Measurements from ENCODE around the gene APLNR.

Gene APLNR

DNA sequence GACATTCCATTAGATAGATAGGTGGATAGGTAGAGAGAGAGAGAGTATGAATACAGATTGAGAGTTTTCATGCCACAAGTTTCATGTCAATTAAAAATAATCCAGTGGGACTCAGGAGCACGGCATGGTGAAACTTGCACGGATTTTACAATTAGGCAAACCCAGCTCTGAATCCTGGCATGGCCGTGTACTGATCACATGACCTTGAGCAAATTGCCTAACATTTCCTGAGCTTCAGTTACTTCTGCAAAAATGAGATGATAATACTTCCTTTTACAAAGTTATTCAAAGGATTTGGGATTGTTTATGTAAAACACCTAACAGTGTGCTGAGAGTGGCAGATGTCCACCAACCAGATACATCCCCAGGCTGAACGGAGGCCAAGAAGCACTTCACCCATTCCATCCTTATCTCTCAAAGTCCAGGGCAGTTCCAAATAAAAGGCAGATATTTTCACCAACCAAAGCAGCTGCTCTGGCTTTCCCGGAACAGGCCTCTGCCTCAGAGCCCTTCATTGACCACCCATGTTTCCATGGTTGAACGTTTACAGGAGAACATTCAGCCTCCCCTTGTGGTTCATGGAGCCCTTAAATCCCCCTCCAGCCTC, 17.9 kb downstream of the APLNR start:
- no peak for DNase-seq (ENCODE audit: low read depth in 2 of 2)

GRCh38 chr11:57217053-57217452, 20.0 kb downstream of the APLNR start:
- DNase-seq (ENCODE audit: low read depth in 2 of 2): no peak

DNA sequence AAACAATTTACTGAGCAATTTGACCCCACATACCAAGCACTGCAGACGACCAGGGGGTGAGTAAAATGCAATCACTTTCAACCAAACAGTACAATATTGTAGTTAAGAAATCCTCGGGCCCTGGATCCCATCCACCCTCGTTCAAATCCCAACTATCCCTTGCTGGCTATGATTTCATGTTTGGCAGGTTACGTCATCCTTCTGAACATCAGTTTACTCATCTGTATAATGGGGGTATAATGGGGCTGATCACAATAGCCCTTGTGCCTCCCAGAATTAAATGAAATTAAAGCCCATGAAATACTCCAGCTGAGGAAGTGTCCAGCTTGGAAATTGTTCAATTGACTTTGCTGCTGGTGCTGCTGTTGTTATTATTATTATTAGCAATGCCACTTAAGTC, 20.6 kb downstream of the APLNR start:
- no peak for DNase-seq (ENCODE audit: low read depth in 2 of 2)

DNA sequence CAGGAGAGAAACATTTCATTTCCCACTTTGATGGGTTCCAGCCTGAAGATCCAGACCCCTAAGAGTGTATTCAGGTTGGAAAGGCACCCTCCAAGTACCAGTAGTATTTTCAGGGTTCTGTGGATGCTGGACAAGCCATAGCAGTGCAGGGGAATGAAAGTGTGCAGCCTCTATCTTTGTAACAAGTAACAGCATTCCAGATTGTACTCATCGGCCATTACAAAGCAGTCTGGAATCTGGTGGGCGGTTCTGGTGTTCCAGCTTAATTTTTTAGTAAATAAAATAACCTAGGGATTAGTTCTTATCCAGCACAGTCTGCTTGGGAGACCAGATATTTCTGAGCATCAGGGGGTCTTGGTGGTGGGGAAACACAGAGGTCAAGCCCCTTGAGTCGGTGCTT, 22.6 kb downstream of the APLNR start:
- DNase-seq (ENCODE audit: low read depth in 2 of 2): no peak

DNA sequence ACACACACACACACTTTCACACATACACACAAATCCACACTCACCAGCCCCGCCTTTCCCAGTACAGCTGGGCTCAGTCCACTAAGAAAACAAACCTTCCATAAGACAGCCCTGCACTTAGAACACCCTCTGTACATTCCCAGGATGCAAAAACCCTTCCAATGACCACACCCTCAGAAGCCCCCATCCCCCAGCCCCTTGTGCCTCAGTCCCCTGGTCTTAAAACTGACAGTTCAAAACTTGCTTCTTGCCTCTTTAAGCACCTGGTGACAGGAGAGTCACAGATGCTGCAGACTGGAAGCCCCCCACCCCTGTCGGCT, 23.0 kb downstream of the APLNR start:
- DNase-seq (ENCODE audit: low read depth in 2 of 2): no peak

DNA sequence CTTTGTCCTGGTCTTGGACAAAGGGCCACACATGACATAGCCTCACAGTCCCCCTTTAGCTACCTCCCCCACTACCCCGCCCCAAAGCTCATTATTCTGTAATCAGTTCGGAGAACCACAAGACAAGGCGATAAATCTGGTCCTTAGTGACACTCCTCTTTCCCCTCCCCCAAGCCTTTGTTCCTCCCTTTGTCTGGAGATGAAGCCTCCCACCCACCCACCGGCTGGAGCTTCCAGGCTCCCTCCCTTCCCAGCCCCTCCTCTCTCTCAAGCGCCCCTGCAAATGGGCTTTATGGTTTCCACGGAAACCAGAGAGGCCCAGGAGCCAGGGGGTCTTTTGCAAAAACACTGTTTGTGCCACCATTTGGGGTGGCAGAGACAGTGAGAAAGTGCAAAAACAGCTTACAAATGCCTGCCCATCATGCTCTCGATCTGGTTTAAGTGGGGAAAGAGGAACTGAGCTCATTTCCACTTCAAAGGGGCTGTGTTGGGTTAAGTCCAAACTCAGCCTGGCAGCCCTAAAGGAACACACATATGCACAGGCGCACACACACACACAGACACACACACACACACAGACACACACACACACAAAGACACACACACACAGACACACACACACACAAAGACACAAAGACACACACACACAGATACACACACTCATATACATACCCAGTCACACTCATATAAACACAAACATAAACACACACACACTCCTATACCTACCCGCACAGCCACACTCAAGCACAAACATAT, 23.5 kb downstream of the APLNR start:
- DNase-seq (ENCODE audit: low read depth in 2 of 2): no peak

GRCh38 chr11:57210781-57211180, 26.3 kb downstream of the APLNR start:
- DNase-seq (ENCODE audit: low read depth in 2 of 2): no peak

DNA sequence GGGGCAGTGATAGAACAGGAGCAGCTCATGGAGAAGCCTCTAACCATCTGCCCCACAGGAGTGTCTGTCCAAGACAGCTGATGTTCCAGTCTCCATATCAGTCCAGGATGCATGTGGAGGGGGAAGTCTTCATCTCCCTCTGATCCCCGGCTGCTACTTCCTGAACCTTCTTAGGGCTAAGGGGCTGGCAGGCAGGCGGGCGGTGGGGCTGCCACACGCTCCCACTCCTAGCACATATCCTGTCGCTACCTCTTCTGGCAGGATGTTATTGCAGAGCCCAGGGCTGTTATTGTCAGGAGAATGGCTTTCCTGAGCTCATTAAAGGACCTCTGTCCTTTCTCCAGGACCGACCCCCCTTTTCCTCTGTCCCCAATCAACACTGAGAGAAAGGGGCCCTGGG, 29.9 kb downstream of the APLNR start:
- DNase-seq (ENCODE audit: low read depth in 2 of 2): no peak

DNA sequence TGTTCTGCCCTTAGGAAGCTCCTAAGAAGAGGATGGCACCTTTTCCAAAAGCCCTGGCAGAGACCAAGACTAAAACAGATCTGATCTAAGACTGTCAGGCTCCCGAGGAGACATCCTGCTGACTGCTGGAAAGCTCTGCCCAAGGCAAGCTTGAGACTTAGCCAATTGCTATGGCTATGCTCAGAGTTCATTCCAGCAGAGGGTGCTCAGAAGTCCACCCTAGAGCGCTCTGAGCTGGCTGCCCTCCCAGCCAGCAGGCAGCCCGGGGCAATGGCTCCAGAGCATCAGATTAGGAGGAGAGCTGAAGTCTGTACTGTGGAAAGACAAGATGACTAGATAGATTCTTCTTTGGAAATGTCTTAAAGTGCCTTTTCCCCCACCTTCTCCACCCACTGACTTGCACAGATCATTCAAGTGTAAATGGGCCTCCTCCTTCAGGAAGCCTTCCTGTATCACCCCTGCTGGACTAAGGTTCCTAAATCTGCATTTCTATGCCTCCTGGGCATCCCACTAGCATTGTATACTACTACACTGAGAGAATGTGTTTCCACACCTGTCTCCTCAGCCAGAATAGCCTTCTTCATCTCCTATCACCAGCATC, 31.9 kb downstream of the APLNR start:
- DNase-seq (ENCODE audit: low read depth in 2 of 2): no peak

DNA sequence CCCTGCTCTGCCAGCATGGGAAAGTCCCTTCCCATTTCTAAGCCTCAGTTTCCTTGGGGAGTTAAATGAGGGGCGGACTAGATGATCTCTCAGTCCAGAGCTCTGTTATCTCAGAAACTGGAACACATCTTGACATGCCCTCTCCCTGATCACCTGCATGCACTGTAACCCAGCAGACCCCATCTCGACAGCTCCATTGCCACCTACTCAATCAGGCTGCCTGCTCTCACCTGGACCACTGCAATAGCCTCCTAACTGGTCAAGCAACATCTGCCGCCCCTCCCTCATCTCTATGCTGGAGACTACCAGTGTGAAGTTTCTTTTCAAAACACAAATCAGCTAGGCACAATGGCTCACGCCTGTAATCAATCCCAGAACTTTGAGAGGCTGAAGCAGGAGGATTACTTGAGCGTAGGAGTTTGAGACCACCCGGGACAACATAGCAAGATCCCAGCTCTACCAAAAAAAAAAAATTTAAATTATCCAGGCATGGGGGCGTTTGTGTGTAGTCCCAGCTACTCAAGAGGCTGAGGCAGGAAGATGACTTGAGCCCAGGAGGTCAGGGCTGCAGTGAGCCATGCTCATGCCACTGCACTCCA, 33.1 kb downstream of the APLNR start:
- no peak for DNase-seq (ENCODE audit: low read depth in 2 of 2)

DNA sequence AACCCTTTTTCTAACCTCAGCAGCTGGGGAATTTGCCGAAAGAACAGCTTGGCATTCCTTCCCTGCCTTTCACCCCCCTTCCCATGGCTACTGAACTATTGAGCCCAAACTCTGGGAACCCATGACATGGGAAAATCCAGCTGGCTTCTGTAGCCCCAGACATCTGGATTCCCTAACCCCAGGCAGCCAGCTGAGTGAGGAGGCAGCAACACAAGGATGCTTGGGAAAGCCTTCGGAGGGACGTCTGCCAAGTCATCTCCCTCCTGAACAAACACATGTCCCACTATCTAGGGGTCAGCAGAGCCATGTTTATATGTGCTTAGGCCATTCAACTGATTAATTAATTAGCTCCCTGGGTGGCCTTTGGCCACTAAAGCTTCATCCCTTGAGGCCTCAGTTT, 33.7 kb downstream of the APLNR start:
- DNase-seq (ENCODE audit: low read depth in 2 of 2): no peak

GRCh38 chr11:57202281-57202680, 34.8 kb downstream of the APLNR start:
- DNase-seq (ENCODE audit: low read depth in 2 of 2): no peak

DNA sequence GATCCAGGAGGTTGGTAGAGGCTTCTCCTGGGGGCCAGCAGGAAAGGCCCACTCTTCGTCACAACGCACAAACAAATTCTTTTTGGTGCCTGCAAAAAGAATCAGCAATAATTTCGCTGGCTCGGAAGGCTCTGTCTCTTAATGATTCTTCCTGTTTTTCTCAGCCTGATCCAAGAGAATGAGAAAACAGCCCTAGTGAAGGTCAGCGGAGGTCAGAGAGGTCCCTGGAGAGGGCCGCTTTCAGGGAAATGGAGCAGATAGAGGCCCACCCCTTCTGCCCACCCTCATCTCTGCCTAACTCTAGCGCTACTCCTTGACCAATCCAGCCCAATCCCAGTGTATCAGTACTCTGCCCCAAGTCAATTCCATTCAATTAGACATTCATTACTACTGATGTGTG, 36.1 kb downstream of the APLNR start:
- no peak for DNase-seq (ENCODE audit: low read depth in 2 of 2)

DNA sequence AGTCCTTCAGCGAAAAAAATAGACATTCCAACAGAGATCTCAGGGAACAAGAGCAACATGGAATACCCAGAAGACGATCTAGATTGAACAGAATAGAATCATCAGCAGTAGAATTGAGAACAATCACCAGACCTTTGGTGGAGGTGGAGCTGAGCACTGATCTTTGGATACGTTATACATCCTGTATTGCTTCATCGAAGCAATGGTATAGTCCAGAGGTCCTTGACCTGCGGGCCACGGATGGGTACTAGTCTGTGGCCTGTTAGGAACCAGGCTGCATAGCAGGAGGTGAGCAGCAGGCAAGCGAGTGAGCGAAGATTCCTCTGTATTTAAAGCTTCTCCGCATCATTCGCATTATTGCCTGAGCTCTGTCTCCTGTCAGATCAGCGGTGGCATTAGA, 37.7 kb downstream of the APLNR start:
- DNase-seq (ENCODE audit: low read depth in 2 of 2): no peak

DNA sequence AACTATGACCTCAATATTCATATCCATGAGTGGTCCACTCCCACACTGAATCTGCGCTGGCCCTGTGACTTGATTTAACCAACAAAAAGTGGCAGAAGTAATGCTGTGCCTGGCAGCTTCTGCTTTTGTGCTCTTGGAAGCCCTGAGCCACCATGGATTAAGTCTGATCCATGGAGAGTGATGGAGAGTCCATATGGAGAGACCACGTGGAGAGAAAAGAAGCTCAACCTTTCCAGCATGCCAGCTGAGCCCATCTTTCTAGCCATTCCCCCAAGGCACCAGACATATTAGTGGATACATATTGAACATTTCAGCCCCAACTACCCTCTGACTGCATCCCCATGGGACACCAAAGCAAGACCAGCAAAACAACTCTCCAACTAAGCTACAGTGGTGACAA, 39.3 kb downstream of the APLNR start:
- no peak for DNase-seq (ENCODE audit: low read depth in 2 of 2)

DNA sequence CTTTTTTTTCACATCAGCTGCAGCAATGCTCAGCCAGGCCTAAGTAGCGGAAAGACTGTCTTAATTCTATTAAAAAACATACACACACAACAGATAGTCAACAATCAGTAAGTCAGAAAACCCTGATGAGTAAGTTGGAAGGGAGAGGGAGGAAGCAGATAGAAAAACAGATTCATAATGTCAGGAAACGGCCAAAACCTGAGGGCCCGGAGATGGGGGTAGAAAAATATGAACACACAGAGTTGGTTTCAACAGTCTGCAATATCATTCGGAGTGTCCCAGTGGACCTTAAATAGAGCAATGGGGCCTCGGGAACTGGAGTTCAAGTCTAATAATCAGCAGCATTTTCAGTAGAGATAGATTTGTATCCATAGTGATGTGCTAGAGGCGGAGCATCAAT, 40.5 kb downstream of the APLNR start:
- no peak for DNase-seq (ENCODE audit: low read depth in 2 of 2)

DNA sequence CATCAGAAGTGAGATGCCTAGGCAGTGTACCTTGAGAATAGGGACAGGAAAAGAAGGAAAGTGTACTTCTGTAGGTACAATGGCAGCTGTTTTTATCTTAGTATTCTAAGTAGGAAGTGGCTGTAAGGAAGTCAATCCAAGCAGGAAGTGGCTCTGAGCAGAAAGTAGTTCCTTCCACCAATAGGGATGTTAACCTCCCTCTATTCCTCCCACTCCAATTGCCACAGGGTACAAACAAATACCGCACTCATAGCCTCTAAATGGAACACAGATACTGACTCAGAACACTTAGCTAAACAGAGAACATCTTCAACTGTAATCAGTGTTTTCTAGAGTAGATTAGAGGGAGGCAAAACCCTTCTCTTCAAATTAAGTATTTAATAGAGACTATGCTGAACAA, 44.7 kb downstream of the APLNR start:
- no peak for DNase-seq (ENCODE audit: low read depth in 2 of 2)

DNA sequence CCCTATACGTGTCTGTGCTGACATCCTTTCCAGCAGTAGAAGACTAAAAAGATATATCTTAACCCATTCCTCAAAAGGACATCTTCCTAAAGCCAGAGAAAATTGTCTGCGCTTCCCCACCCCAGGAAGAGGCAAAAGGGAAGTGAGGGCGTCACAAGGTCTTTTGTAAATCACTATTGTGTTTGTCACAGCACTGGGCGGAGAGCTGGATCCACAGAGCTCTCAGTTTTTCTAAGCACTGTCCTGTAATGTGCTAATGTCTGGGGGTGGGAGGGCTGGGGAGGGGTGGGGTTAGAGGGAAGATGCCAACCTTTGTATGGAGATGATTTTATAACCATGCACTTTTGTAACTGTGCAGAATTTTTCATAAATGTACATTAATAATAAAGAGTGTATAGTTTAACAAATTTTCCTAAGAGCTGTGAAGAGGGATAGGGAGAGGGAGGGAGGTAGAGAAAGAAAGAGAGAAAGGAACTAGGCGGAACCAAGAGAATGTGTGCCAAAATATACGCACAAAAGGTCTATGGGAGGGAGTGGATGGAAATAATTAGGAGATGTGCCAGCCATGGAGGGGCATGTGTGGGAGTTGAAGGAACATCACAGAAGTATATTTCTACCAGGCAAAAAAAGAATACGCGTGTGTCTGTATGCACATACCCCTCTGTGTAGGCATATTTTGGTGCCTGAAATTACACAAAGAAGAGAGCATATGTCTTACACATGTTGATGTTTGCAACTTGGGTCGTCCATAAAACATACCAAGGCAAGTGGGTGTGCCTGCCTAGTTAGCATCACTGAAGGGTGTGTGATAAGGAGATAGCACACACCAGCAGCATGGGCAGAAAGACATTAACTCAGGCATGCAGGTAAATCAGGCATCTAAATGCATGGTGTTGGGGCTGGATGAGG, 45.5 kb downstream of the APLNR start:
- DNase-seq (ENCODE audit: low read depth in 2 of 2): no peak

DNA sequence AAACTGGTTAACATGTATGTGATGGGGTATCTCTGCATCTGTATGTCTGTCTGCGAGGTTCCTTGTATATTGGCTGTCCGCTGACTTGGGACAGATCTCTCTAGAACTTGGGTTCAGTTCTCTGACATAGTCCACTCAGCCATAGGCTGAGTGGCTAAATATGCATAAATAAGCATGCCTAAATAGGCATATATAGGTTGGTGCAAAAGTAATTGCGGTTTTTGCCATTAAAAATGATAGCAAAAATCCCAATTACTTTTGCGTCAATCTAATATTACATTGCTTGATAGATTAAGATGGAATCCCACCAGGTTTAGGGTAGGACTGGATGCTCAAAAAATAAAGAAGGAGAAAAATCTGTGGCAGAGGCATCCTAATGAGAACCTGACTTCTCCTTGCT, 46.5 kb downstream of the APLNR start:
- DNase-seq (ENCODE audit: low read depth in 2 of 2): no peak
